Smooth muscle cell (in vitro differentiated cells): ENCODE measurements around the gene PRG2. TPM values are rescaled to one million over a fixed set of nuclear protein-coding genes. Genes with fewer than 3 reads are reported as not detected.

Experiments
- DNase-seq: peaks from one replicate; lab custom pipeline; 2025; ENCODE audit not compliant: unreplicated experiment; lab: John Stamatoyannopoulos, UW
- H2AFZ ChIP-seq: fragments of 200-600 bp; sonication (generic); 2 replicates; pipeline ENCODE4 v1.6.0; 2016; ENCODE audit warnings: antibody characterized with exemption, low read depth, mild to moderate bottlenecking
- H3F3A ChIP-seq: fragments of 200-600 bp; sonication (generic); 2 replicates; pipeline ENCODE4 v1.6.0; 2017; ENCODE audit warnings: antibody characterized with exemption, low read depth
- H3K27ac ChIP-seq: fragments of 200-600 bp; sonication (generic); 2 replicates; pipeline ENCODE4 v1.5.1; 2016; ENCODE audit warnings: low read depth, mild to moderate bottlenecking
- H3K27me3 ChIP-seq: fragments of 200-600 bp; sonication (generic); 2 replicates; pipeline ENCODE4 v1.6.1; 2016; ENCODE audit warnings: low read depth, mild to moderate bottlenecking
- H3K36me3 ChIP-seq: fragments of 200-600 bp; sonication (generic); 2 replicates; pipeline ENCODE4 v1.5.1; 2016; ENCODE audit warnings: low read depth
- H3K4me1 ChIP-seq: fragments of 200-600 bp; sonication (generic); 2 replicates; pipeline ENCODE4 v1.5.1; 2016; ENCODE audit warnings: low read depth
- H3K4me2 ChIP-seq: fragments of 200-600 bp; sonication (generic); 2 replicates; pipeline ENCODE4 v1.6.0; 2016; ENCODE audit warnings: mild to moderate bottlenecking
- H3K4me3 ChIP-seq: fragments of 200-600 bp; sonication (generic); 2 replicates; pipeline ENCODE4 v1.5.1; 2016; ENCODE audit warnings: mild to moderate bottlenecking
- H3K79me2 ChIP-seq: fragments of 200-600 bp; sonication (generic); 2 replicates; pipeline ENCODE4 v1.6.0; 2016; ENCODE audit warnings: low read depth, mild to moderate bottlenecking
- H3K9ac ChIP-seq: fragments of 200-600 bp; sonication (generic); 2 replicates; pipeline ENCODE4 v1.6.0; 2016; ENCODE audit warnings: low read depth
- H3K9me3 ChIP-seq: fragments of 200-600 bp; sonication (generic); replicated peaks from 2 replicates; pipeline ENCODE4 v1.5.1; 2016; ENCODE audit warnings: low read depth
- H4K20me1 ChIP-seq: fragments of 200-600 bp; sonication (generic); 2 replicates; pipeline ENCODE4 v1.6.0; 2016; ENCODE audit warnings: low read depth
- WGBS: methylation state at CpG from one replicate; pipeline ENCODE4 v1.1.7; 2016; ENCODE audit warnings: low lambda C conversion rate; 5-methylcytosine and 5-hydroxymethylcytosine counted together
- polyA plus RNA-seq: library from polyadenylated mRNA; unstranded; fragments of >200 nt; fragmentation: Nextera tagmentation; extraction: Ambion mirVana; gene quantifications from 2 replicates; pipeline ENCODE4 v1.2.1, GENCODE V29; 2016
- total RNA-seq: library from RNA; depleted of rRNA; stranded (reverse); fragments of >200 nt; gene quantifications from 2 replicates; pipeline ENCODE4 v1.2.3, GENCODE V29; 2014
- TF ChIP-seq, protein P1 (sequence below): fragments of 200-600 bp; sonication (generic); IDR thresholded peaks from 2 replicates; pipeline ENCODE4 v1.5.1; 2017; ENCODE audit warnings: borderline replicate concordance, mild to moderate bottlenecking, antibody characterized with exemption; ENCODE audit not compliant: insufficient read depth, poor library complexity, severe bottlenecking

PRG2 gene
- total and polyA plus RNA-seq, 2 experiments from 2014 or later: not detected

DNA sequence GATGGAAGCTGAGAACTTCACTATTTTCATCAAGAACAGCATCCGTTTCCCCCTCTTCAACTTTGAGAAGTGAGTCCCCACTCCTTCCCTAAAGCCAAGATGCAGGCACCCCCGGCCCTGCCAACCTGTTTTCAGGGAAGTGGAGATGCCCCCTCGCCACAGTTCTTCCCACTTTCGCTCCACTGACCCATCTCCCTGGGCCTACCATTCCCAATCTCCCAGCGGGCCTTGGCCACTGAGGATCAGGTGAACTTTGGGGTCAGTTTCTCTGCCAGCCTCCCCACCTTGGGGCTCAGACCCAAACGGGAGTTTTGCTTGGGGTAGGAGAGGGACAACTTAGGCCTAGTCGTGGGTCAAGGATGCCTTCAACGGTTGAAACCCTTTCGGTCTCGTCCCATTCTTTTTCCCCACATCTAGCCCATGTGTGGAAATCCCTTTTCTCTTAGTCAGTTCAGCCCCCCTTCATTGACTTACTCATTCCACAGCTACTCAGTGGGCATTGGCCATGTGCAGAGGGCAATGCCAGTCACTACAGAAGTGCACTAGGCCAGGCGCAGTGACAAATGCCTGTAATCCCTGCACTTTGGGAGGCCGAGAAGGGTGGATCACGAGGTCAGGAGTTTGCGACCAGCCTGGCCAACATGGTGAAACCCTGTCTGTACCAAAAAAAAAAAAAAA is 41.7 kb downstream of the PRG2 start:
- H3K4me1 ChIP-seq: peaks cover 15% of the 10 kb centered on the region
- 92% methylated on average over 14 of the region's 14 CpGs for WGBS

GRCh38 chr11:57348052-57348451 is 42.4 kb downstream of the PRG2 start:
- Histone ChIP-seq H3K36me3 (no peaks in the 10 kb centered on the region), H3K27ac (no peak overlapping the region), H3K9me3 (no peaks in the 10 kb centered on the region), H3K9ac (no peak overlapping the region), H4K20me1 (no peaks in the 10 kb centered on the region), H3K4me2 (no peak overlapping the region), H3K4me3 (no peak overlapping the region), H3K27me3 (no peaks in the 10 kb centered on the region), H3K79me2 (no peaks in the 10 kb centered on the region), H3K4me1 (peaks cover 13% of the 10 kb centered on the region), H2AFZ (no peak overlapping the region), H3F3A (no peaks in the 10 kb centered on the region)
- no peak for DNase-seq
- TF ChIP-seq, protein P1, sequence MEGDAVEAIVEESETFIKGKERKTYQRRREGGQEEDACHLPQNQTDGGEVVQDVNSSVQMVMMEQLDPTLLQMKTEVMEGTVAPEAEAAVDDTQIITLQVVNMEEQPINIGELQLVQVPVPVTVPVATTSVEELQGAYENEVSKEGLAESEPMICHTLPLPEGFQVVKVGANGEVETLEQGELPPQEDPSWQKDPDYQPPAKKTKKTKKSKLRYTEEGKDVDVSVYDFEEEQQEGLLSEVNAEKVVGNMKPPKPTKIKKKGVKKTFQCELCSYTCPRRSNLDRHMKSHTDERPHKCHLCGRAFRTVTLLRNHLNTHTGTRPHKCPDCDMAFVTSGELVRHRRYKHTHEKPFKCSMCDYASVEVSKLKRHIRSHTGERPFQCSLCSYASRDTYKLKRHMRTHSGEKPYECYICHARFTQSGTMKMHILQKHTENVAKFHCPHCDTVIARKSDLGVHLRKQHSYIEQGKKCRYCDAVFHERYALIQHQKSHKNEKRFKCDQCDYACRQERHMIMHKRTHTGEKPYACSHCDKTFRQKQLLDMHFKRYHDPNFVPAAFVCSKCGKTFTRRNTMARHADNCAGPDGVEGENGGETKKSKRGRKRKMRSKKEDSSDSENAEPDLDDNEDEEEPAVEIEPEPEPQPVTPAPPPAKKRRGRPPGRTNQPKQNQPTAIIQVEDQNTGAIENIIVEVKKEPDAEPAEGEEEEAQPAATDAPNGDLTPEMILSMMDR: no peak
- WGBS: 91% methylated on average over 7 of the region's 7 CpGs

More for the DNA sequence above, 41.7 kb downstream of the PRG2 start:
- no peak for DNase-seq
- Histone ChIP-seq H3K27me3 (no peaks in the 10 kb centered on the region), H3K4me3 (no peak overlapping the region), H2AFZ (no peak overlapping the region), H3K9me3 (no peaks in the 10 kb centered on the region), H3K4me2 (no peak overlapping the region), H3K9ac (no peak overlapping the region), H3K36me3 (no peaks in the 10 kb centered on the region), H4K20me1 (no peaks in the 10 kb centered on the region), H3F3A (no peaks in the 10 kb centered on the region), H3K27ac (no peak overlapping the region), H3K79me2 (no peaks in the 10 kb centered on the region)
- TF ChIP-seq, protein P1: no peak

GRCh38 chr11:57347336-57347735 is 43.1 kb downstream of the PRG2 start:
- TF ChIP-seq, protein P1: no peak
- Histone ChIP-seq H3K9me3 (no peaks in the 10 kb centered on the region), H2AFZ (no peak overlapping the region), H3F3A (no peaks in the 10 kb centered on the region), H3K4me2 (no peak overlapping the region), H3K4me1 (peaks cover 10% of the 10 kb centered on the region), H3K4me3 (no peak overlapping the region), H4K20me1 (no peaks in the 10 kb centered on the region), H3K27ac (no peak overlapping the region), H3K36me3 (no peaks in the 10 kb centered on the region), H3K27me3 (no peaks in the 10 kb centered on the region), H3K79me2 (no peaks in the 10 kb centered on the region), H3K9ac (no peak overlapping the region)
- WGBS: 94% methylated on average over 9 of the region's 9 CpGs
- no peak for DNase-seq
